HEK293 (cell line): ENCODE measurements around the gene RTN3.
"Not testable (repeated sequence)": the region's sequence is repeated elsewhere in the genome, so short reads cannot be mapped to it uniquely, and the experiment has no call there.

Experiments
- CTCF ChIA-PET: fragments of 350-600 bp; formaldehyde crosslinking; extraction: SDS; loops from one replicate; lab custom pipeline; 2021; ENCODE audit warnings: antibody characterized with exemption; lab: Yijun Ruan, JAX
- POLR2A ChIA-PET: fragments of 300-600 bp; formaldehyde crosslinking; extraction: SDS; loops from one replicate; lab custom pipeline; 2020; ENCODE audit warnings: antibody characterized with exemption, inconsistent platforms; lab: Yijun Ruan, JAX
- H3K27ac ChIP-seq: fragments of 200-500 bp; sonication (Bioruptor generic); 2 replicates; pipeline ENCODE4 v1.5.1; 2014; ENCODE audit warnings: low read depth, low read length, control low read depth, inconsistent platforms; ENCODE audit errors: extremely low read depth
- H3K36me3 ChIP-seq, 2 experiments: fragments of 200-500 bp in 1 of 2; sonication (Bioruptor generic) in 1 of 2; 1 replicate in 1 of 2; 2 replicates in 1 of 2; pipeline ENCODE4 v1.5.1; 2014 to 2017; ENCODE audit warnings: inconsistent platforms in 2 of 2, low read length in 2 of 2; ENCODE audit not compliant: control insufficient read depth in 2 of 2, insufficient read depth in 1 of 2
- H3K4me1 ChIP-seq: fragments of 200-500 bp; sonication (Bioruptor generic); 2 replicates; pipeline ENCODE4 v1.5.1; 2014; ENCODE audit warnings: mild to moderate bottlenecking, low read length, inconsistent platforms; ENCODE audit not compliant: control insufficient read depth, insufficient read depth
- H3K4me3 ChIP-seq: 2 replicates; pipeline ENCODE4 v1.5.1; 2011; ENCODE audit warnings: low read depth, mild to moderate bottlenecking, control low read depth, low read length, moderate library complexity
- H3K9me3 ChIP-seq: fragments of 200-500 bp; sonication (Bioruptor generic); 2 replicates; pipeline ENCODE4 v1.5.1; 2014; ENCODE audit warnings: low read depth, low read length, inconsistent platforms; ENCODE audit not compliant: control insufficient read depth, insufficient read depth
- AEBP2 ChIP-seq: fragments of 450-650 bp; formaldehyde crosslinking; IDR thresholded peaks from 2 replicates; pipeline ENCODE4 v1.5.1; 2016; ENCODE audit warnings: missing biosample characterization, missing genetic modification characterization, borderline replicate concordance
- BCL11B ChIP-seq: fragments of 450-650 bp; formaldehyde crosslinking; IDR thresholded peaks from 2 replicates; pipeline ENCODE4 v1.5.1; 2016; ENCODE audit warnings: low read depth, missing biosample characterization, missing genetic modification characterization
- CTCF ChIP-seq: fragments of 450-650 bp; formaldehyde crosslinking; IDR thresholded peaks from 2 replicates; pipeline ENCODE4 v1.5.1; 2016; ENCODE audit warnings: missing biosample characterization, missing genetic modification characterization
- EGR2 ChIP-seq: fragments of 450-650 bp; formaldehyde crosslinking; IDR thresholded peaks from 2 replicates; pipeline ENCODE4 v1.5.1; 2016; ENCODE audit warnings: low read depth, missing biosample characterization, missing genetic modification characterization
- INSM2 ChIP-seq: fragments of 450-650 bp; formaldehyde crosslinking; IDR thresholded peaks from 2 replicates; pipeline ENCODE4 v1.5.1; 2016; ENCODE audit warnings: missing biosample characterization, missing genetic modification characterization
- KLF8 ChIP-seq: fragments of 450-650 bp; formaldehyde crosslinking; IDR thresholded peaks from 2 replicates; pipeline ENCODE4 v1.5.1; 2016; ENCODE audit warnings: missing biosample characterization, missing genetic modification characterization
- REST ChIP-seq: fragments of 450-650 bp; formaldehyde crosslinking; IDR thresholded peaks from 2 replicates; pipeline ENCODE4 v1.5.1; 2016; ENCODE audit warnings: missing biosample characterization, missing genetic modification characterization
- SCRT1 ChIP-seq: fragments of 450-650 bp; formaldehyde crosslinking; IDR thresholded peaks from 2 replicates; pipeline ENCODE4 v1.5.1; 2016; ENCODE audit warnings: missing biosample characterization, missing genetic modification characterization, borderline replicate concordance
- SP2 ChIP-seq: fragments of 450-650 bp; formaldehyde crosslinking; IDR thresholded peaks from 2 replicates; pipeline ENCODE4 v1.5.1; 2016; ENCODE audit warnings: missing biosample characterization, missing genetic modification characterization
- SP3 ChIP-seq: fragments of 450-650 bp; formaldehyde crosslinking; IDR thresholded peaks from 2 replicates; pipeline ENCODE4 v1.5.1; 2016; ENCODE audit warnings: missing biosample characterization, missing genetic modification characterization
- ZBTB10 ChIP-seq: fragments of 450-650 bp; formaldehyde crosslinking; IDR thresholded peaks from 2 replicates; pipeline ENCODE4 v1.5.1; 2016; ENCODE audit warnings: missing biosample characterization, missing genetic modification characterization
- ZBTB20 ChIP-seq: fragments of 450-650 bp; formaldehyde crosslinking; IDR thresholded peaks from 2 replicates; pipeline ENCODE4 v1.5.1; 2016; ENCODE audit warnings: missing biosample characterization, missing genetic modification characterization
- ZFHX2 ChIP-seq: fragments of 450-650 bp; formaldehyde crosslinking; conservative IDR thresholded peaks from 2 replicates; pipeline ENCODE4 v1.5.1; 2016; ENCODE audit warnings: missing biosample characterization, missing genetic modification characterization
- ZNF169 ChIP-seq: fragments of 450-650 bp; formaldehyde crosslinking; IDR thresholded peaks from 2 replicates; pipeline ENCODE4 v1.5.1; 2016; ENCODE audit warnings: missing biosample characterization, missing genetic modification characterization
- ZNF354C ChIP-seq: fragments of 450-650 bp; formaldehyde crosslinking; IDR thresholded peaks from 2 replicates; pipeline ENCODE4 v1.5.1; 2016; ENCODE audit warnings: missing biosample characterization, missing genetic modification characterization, low read depth, borderline replicate concordance
- ZNF48 ChIP-seq: fragments of 450-650 bp; formaldehyde crosslinking; IDR thresholded peaks from 2 replicates; pipeline ENCODE4 v1.5.1; 2016; ENCODE audit warnings: missing biosample characterization, missing genetic modification characterization
- ZNF555 ChIP-seq: fragments of 450-650 bp; formaldehyde crosslinking; conservative IDR thresholded peaks from 2 replicates; pipeline ENCODE4 v1.5.1; 2017; ENCODE audit warnings: missing biosample characterization, mild to moderate bottlenecking, missing genetic modification characterization, inconsistent platforms
- ZSCAN5A ChIP-seq: fragments of 450-650 bp; formaldehyde crosslinking; IDR thresholded peaks from 2 replicates; pipeline ENCODE4 v1.5.1; 2016; ENCODE audit warnings: missing biosample characterization, missing genetic modification characterization

Gene RTN3

GRCh38 chr11:63770763-63771162 is 89.5 kb downstream of the RTN3 start (continued):
- TF ChIP-seq ZSCAN5A (no peak), AEBP2 (tag by site-specific recombination) (no peak), ZBTB10 (tag by site-specific recombination) (no peak), ZNF169 (tag by site-specific recombination) (no peak), ZNF48 (tag by site-specific recombination) (no peak), CTCF (tag by site-specific recombination) (no peak), ZNF555 (no peak)

GRCh38 chr11:63771741-63772318 is 90.5 kb downstream of the RTN3 start:
- H3K27ac ChIP-seq, H3K4me1 ChIP-seq, H3K9me3 ChIP-seq, H3K36me3 ChIP-seq, H3K4me3 ChIP-seq, POLR2A ChIA-PET: not testable (repeated sequence)
- TF ChIP-seq EGR2 (tag by site-specific recombination), result peak; percentile 90
- TF ChIP-seq SP3 (tag by site-specific recombination), result peak; percentile 44; the same call in 1 of the 2 replicates
- peak; percentile 74 for TF ChIP-seq ZFHX2 (tag by site-specific recombination)
- CTCF ChIA-PET, result interaction anchor here (0.7 kb wide), 1 partner anchor 900 kb away, joined by 3 read pairs; no protein-coding TSS in a partner anchor

GRCh38 chr11:63775191-63775590 is 93.9 kb downstream of the RTN3 start:
- no peak overlapping the region for H3K4me3 ChIP-seq
- CTCF ChIA-PET, result no interaction called here
- TF ChIP-seq INSM2 (tag by site-specific recombination) (no peak), REST (tag by site-specific recombination) (no peak), BCL11B (tag by site-specific recombination) (no peak), SCRT1 (tag by site-specific recombination) (no peak), KLF8 (no peak), ZNF354C (tag by site-specific recombination) (no peak), ZBTB20 (no peak), SP2 (no peak), ZSCAN5A (no peak)

More at GRCh38 chr11:63775191-63775590, 93.9 kb downstream of the RTN3 start:
- POLR2A ChIA-PET, result no interaction called here
- Histone ChIP-seq H3K4me1 (no peaks in the 10 kb centered on the region), H3K9me3 (no peaks in the 10 kb centered on the region), H3K27ac (no peak overlapping the region), H3K36me3 (no peaks in the 10 kb centered on the region)
